Measurements from ENCODE around the gene RGP1.

GRCh38 chr9:35789541-35789940 lies 40.5 kb downstream of the RGP1 start:
- TF ChIP-seq REST (IDR thresholded peaks at IDR 0.05; ENCODE audit: low read depth, low read length) = no peak
- no peak for TF ChIP-seq TAF1 (IDR thresholded peaks at IDR 0.05; ENCODE audit: borderline replicate concordance, low read depth, low read length)
- TF ChIP-seq, protein P1, sequence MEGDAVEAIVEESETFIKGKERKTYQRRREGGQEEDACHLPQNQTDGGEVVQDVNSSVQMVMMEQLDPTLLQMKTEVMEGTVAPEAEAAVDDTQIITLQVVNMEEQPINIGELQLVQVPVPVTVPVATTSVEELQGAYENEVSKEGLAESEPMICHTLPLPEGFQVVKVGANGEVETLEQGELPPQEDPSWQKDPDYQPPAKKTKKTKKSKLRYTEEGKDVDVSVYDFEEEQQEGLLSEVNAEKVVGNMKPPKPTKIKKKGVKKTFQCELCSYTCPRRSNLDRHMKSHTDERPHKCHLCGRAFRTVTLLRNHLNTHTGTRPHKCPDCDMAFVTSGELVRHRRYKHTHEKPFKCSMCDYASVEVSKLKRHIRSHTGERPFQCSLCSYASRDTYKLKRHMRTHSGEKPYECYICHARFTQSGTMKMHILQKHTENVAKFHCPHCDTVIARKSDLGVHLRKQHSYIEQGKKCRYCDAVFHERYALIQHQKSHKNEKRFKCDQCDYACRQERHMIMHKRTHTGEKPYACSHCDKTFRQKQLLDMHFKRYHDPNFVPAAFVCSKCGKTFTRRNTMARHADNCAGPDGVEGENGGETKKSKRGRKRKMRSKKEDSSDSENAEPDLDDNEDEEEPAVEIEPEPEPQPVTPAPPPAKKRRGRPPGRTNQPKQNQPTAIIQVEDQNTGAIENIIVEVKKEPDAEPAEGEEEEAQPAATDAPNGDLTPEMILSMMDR (IDR thresholded peaks at IDR 0.05) = no peak
- no peak for TF ChIP-seq MAX (IDR thresholded peaks at IDR 0.05; ENCODE audit: low read depth)
- no peak for TF ChIP-seq EZH2phosphoT487 (IDR thresholded peaks at IDR 0.05; ENCODE audit: borderline replicate concordance, low read depth)
- no peak for TF ChIP-seq FOXM1 (IDR thresholded peaks at IDR 0.05; ENCODE audit: low read depth)
- no peak for TF ChIP-seq POLR2AphosphoS5 (IDR thresholded peaks at IDR 0.05; ENCODE audit: low read depth, low read length)
- TF ChIP-seq EP300 (IDR thresholded peaks at IDR 0.05; ENCODE audit: borderline replicate concordance in 1 of 2, low read depth in 1 of 2, low read length in 1 of 2) = no peak
- TF ChIP-seq ELF1 (IDR thresholded peaks at IDR 0.05) = no peak
- TF ChIP-seq GATA2 (CRISPR knock-in tag; IDR thresholded peaks at IDR 0.05) = no peak
- no peak for TF ChIP-seq RAD21 (IDR thresholded peaks at IDR 0.05; ENCODE audit: low read length)
